B cell (primary cell): ENCODE results near the gene ACOT11.

Experiments used
- CTCF ChIP-seq: fragments of 200-600 bp; IDR thresholded peaks from one replicate; pipeline ENCODE4 v1.8.0; 2022; ENCODE audit warnings: antibody characterized with exemption, mild to moderate bottlenecking
- EZH2 ChIP-seq: IDR thresholded peaks from 2 replicates; pipeline ENCODE4 v1.6.1; 2012; ENCODE audit warnings: borderline replicate concordance, low read depth, mild to moderate bottlenecking, moderate library complexity, low read length; ENCODE audit not compliant: insufficient read depth, poor library complexity, severe bottlenecking

GRCh38 chr1:54520631-54521321 is 27.3 kb upstream of the ACOT11 start:
- no peak for TF ChIP-seq EZH2
- TF ChIP-seq CTCF, result no peak
